ENCODE results near the gene ASPM.

GRCh38 chr1:197151185-197151584 lies 4.7 kb upstream of the ASPM start:
- TF ChIP-seq EP300 (IDR thresholded peaks at IDR 0.05), result no peak
- no peak for TF ChIP-seq CTCF (IDR thresholded peaks at IDR 0.05)
